GM19238 (cell line): Measurements from ENCODE around the gene NFE2L2.
"Not testable (repeated sequence)": the region's sequence is repeated elsewhere in the genome, so short reads cannot be mapped to it uniquely, and the experiment has no call there.

Source experiments
- DNase-seq: peaks from one replicate; pipeline ENCODE4 v3.0.0; 2011; ENCODE audit warnings: low spot score; ENCODE audit not compliant: insufficient read length

The NFE2L2 gene

DNA sequence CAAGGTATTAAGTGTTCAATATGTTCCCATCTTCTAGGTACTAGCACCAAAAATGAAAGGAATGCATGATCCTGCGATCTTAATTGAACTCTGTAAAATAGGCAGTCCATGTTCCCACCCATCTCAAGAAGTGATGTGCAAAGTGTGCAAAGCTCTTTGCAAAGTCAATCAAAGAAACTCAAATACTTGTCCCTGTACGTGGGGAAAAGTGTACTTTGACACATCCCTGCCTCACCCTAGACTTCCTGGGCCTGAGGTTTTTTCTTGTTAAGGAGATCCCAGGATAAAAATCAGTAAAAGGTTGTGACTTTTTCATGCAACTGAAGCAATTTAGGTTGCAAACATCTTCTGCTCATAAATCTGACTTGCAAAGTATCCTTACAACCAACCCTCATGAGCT, 26.6 kb downstream of the NFE2L2 start:
- DNase-seq = no peak

DNA sequence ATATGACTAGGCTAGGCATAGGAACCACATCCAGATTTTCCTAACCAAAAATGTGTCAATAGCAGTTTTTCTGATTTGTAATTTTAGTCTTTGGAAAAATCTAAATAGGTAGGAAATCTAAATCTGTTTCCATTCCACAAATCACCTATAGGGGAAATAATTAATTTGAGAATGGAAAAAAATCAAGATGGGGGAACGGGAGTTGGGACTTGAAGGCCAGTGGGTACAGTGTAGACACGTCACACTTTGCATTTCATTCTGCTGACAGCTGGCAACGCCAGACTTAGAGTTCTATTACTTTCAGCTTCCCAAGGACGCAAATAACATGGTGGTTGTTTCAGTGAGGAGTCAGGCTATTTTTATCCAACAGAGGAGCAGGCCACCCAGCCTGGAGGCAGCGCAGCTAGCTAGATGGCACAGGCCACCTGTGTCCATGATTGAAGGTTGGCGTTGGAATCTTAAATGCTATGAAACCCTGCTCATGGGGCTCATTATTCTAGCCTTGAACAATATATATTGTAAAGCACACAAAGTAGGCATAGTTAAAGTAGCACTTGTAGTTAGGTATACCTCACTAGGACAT, 28.6 kb downstream of the NFE2L2 start:
- no peak for DNase-seq

DNA sequence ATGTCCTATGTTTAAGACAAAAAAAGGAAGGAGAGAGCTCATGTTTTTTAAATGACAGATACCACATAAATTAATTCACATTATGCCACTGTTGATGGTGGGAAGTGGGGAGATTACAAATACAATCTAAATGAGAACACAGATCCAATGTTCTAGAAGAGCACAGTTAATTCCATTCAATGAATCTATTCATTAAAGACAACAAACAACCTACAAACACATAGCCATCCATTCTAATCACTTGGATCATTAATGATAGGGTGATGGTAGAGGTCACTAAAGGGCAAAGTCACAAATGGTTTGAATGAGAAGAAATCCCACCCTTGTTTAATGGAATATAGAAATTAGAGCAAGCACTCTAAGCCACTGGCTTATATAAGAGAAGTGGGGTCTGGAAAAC, 30.3 kb downstream of the NFE2L2 start:
- DNase-seq = no peak

DNA sequence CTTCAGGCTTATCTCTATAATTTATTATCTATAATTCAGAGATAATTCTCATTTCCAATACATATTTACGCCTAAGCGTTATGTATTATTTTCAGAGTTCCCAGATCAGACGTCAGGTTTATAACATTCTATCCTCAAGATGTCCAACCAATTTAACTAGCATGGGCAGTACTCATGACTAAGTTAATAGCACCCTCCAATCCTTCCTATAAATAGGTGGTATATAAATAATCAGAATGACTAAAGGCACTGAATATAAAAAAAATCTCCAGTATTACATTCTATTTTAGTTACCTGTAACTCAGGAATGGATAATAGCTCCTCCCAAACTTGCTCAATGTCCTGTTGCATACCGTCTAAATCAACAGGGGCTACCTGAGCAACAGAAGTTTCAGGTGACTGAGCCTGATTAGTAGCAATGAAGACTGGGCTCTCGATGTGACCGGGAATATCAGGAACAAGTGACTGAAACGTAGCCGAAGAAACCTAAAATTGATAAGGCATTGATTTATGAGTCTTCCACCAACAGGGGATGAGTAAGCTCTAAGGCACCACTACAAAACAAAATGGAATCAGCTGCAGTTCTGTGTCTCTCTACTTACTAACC, 32.3 kb downstream of the NFE2L2 start:
- no peak for DNase-seq

DNA sequence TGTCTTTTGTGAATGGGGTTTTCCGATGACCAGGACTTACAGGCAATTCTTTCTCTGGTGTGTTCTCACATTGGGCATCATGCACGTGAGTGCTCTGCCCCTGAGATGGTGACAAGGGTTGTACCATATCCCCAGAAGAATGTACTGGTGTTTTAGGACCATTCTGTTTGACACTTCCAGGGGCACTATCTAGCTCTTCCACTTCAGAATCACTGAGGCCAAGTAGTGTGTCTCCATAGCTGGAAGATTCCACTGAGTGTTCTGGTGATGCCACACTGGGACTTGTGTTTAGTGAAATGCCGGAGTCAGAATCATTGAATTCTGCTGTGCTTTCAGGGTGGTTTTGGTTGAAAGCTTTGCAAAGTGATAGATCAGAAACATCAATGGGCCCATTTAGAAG, 33.3 kb downstream of the NFE2L2 start:
- DNase-seq = no peak

DNA sequence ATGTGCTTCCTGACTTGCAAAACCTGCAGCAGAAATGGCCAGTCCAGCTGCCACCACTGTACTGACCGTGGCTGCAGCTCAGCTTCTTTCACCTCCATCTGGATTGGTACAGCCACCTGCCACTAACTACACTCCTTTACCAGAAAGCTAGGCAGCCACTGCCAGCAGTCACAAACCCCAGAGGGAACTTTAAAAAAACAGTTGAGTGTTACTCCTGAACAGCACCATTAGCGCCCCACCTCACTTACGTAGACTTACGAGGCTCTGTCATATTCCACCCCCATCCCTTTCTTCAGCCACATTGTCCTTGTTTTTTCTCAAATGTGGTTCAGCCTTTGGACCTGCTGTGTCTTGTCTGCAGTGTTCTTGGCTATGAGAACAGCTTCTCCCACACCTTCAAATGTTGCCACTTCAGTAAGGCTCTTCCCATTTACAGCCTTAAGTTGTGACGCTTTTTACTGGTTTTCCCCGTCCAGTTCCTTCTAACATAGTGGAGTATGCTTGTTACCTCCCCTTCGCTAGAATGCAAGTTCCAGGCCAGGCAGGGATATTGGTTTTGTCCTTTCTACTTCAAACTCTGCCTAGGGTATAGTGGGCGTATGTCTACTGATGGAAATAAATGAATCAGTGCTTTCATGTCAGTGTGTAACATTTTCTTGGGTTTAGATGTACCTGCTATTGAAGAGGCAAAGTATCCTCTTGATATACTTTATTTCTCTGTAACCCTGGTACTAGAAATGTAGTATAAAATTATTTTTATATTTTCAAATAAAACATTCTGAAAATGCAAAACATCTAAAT, 34.9 kb downstream of the NFE2L2 start:
- DNase-seq = no peak

DNA sequence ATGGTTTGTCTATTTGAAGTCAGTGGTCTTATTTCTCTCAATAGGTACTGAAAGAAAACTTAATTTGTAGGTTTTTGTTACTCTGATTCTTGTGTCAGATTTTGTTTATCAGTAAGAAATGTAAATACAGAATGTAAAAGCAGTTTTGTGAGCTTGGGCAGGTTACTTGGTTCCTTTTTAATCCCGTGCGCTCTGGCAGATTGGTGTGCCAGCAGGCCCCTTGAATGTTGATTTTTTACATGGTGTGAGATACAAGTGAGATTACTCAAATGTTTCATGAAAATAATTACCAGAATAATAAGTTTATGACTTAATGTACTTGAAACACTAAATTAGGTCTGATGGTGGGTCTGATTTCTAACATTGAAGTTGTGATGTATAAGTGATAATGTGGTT, 38.6 kb downstream of the NFE2L2 start:
- no peak for DNase-seq

DNA sequence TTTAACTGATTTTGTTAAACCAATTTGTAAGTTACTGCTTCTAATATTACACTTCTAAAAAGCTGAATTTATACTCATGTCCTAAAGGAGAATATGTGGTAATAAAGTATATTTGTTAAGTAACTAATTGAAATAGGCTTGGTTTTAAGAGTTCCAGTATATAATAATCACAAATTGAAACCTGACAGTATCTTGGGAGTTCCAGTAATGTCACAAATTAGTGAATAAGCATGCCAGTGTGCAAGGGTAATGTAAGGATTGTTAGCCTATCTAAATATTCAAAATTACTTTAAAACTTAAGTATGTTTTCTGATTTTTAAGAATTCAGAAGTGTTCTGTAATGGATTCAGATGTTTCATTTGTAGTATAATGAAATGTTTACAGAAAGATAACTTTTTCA, 41.1 kb downstream of the NFE2L2 start:
- not testable (repeated sequence) for DNase-seq

DNA sequence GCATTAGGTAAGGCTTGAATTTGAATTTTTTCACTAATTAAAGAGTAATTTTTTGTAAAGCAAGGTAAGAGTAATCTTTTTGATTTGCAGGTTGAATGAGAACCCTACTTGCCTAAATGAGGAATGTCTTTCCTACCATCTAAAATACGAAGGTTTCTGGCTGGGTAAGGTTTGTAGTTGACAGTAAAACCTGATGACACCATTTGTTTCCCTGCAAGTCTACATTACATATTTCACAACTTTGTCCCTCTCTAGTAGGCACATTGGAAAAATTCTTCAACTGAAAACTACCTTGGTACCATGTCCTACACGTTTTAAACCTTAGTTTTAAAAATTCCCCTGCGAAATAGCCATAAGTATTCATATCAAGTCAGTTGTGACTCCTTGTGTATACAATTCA, 42.6 kb downstream of the NFE2L2 start:
- no peak for DNase-seq

DNA sequence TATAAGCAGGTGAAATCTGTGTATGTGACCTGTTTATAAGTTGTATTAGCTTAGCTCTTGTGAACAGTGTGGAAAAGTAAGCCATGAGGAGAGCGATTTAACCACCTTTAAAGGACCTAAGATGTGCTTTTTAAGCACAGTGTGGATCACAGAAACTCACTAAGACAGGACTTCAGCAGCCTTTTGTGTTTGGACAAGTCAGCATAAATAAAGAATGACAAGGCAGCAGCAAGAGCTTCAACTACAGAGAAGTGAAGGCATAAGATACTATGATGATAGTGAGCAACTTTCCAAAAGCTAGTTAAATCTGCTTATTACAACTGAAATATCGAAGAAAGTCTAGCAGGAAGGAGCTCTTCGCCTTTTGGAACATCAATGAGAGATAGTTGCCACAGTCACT, 43.0 kb downstream of the NFE2L2 start:
- no peak for DNase-seq

DNA sequence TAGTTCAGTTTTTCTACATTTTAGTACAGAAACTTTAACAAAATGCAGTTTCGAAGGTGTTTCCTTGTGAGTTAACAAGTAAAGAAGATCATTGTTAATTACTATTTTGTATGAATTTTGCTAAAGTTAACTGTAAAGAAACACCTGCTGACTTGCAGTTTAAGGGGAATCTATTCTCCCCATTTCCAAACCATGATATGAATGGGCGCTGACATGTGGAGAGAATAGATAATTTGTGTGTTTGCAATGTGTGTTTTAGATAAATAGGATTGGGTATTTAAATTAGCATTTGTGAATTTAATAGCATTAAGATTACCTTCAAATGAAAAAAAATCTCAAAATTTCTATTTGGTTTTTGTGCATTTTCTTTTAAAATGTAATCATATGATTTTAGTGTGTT, 44.7 kb downstream of the NFE2L2 start:
- not testable (repeated sequence) for DNase-seq

DNA sequence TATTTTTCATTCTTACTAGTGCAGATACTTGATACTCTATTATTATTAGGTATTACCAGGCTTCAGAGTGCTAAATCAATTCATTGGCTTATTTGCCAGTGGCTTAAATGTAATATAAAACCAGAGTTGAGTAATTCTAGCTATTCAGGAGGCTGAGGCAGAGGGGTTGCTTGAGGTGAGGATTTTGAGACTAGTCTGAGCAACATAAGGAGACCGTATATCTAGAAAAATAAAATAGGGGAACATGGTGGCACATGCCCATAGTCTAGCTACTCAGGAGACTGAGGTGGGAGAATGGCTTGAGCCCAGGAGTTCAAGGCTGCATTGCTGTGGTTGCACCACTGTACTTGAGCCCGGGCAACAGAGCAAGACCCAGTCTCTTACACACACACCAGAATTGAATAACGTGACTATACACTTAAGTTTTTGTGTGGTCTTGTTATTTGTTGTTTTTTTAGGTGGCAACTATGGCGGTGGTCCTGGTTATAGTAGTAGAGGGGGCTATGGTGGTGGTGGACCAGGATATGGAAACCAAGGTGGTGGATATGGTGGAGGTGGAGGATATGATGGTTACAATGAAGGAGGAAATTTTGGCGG, 47.2 kb downstream of the NFE2L2 start:
- DNase-seq = no peak

DNA sequence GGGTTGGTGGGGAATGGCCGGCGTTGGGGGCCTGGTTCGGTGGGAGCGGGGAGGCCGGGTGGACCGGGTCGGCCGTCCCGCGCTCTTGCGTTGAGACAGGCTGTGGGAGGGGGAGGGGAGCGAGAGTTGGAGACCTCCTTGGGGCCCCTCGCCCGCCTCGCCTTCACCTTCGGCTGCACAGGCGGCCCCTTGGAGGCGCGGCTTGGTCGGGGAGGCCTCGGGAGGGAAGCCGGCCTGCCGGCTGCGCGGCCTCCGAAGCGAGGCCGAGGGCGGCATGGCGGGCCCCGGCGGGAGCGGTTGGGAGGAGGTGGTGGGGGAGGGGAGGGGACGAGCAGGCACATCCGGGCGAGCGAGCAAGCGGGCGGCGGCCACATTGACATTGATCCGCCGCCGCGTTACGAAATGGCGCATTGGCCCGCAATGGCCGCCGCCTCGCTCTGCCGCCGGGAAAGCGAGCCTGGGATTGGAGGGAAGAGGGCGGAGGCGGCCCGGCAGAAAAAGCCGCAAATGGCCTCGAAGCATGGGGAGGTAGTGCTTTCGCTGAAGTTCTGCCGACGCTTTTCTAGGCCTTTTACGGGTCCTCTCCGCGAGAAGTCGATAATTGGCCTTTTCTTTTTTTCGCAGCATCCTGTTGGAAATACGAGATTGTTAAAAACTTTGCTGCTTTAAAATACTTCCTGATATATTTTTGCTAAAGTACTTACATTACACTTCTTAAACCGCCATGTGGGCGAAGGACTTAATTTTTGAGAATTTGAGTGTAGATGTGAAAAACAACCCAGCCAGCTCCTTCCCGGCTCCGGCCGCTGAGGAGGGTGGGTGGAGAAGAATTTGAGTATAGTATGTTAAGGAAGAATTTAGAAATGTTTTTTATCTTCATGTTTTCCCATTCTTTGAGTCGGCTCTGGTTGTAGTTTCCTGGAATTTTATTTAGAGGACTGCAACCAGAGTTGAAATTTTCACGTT, 51.4 kb downstream of the NFE2L2 start:
- peak; percentile 64 for DNase-seq

DNA sequence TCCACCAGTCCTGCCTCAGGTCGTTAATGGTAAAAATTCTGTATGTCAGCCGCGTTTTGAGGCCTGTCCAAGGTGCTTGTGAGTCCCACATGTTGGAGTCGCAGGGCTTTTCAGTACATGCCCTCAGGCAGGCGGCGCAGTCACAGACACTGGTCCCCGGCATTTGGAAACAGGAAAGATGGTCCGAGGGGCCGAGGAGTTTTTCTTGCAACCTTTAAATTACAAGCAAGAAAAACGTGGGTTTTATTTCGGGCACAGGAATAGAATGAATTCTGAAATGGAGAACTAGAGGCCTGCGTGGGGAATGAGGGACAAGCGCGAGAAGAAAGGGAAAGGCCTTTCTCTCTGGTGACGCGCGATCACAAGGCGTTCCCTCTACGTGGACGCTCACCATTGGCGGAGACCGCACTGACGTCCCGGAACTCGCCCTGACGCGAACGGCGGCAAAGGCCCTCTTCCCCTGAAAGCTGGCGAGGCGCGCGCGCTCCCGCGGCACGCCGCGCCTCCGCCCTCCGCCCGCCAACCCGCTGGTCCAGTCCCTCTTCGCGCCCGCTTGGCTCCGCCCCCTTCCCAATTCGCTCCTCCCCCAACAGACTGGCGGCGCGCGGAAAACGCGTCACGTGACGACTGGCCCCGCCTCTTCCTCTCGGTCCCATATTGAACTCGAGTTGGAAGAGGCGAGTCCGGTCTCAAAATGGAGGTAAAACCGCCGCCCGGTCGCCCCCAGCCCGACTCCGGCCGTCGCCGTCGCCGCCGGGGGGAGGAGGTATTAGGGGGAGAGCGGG, 52.2 kb downstream of the NFE2L2 start, which contains the start of gene HNRNPA3:
HNRNPA3 (plus strand) TSS at position 689 of the 785 bp plus-strand sequence; CDS start at position 695, 6 bp downstream.
- DNase-seq = peak; percentile 93

DNA sequence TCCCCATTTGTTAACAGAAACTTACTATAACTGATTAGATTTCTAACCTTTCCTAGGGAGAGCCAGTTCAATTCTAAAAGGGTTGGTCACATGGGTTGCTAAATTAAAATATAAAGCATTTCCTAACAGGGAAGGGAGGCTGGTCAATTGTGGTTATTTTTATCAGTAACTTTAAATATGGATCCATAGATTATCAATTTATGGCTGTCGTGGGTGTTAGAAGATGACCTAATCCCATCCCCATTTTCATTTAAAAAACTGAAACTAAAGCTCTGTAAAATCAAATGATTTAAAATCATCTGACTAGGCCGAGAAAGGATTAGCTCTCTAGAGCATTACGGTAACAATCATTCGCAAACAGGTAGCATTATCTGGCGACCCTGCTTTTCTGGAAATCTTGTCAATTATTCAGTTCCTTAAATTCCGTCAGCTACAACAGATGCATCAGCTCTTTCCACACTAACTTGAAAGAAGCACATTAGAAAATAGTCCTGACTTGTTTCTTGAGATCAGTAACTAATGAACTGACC, 52.9 kb downstream of the NFE2L2 start:
- DNase-seq = no peak

DNA sequence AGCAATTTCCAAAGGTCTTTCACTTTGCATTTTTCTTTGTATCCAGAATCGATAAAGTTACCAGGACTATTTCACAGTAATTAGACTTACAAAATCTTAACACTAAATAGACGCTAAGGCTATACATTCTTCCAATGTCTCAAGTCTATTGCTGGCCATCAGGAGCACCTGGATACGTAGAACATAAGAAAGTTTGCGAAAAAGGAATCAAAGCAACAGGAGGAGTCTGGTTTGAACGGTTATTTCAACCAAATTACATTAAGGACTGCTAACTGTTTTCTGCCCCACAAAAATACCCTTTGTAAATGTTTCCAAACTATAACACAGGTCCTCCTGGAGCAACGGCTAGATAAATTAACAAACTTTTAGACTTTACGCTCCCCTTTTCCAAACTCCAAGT, 53.4 kb downstream of the NFE2L2 start:
- DNase-seq = no peak

DNA sequence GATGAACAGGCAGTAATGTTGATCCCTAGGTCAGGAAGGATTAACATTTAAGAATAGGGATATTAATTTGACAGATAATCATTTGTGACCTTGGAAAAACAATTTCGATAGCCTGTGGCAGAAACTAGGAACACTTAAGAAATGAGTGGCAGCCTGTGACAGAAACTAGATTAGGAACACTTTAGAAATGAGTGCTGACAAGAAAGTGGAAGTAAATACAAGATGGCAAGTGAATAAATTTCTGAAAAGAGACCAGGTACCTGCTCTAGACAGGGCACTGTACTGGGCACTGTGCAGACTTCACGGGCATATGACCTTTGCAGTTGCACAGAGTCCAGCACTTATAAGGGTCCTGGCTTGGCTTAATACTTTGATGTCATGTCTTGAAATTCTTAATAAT, 57.4 kb downstream of the NFE2L2 start:
- DNase-seq = peak; percentile 23

DNA sequence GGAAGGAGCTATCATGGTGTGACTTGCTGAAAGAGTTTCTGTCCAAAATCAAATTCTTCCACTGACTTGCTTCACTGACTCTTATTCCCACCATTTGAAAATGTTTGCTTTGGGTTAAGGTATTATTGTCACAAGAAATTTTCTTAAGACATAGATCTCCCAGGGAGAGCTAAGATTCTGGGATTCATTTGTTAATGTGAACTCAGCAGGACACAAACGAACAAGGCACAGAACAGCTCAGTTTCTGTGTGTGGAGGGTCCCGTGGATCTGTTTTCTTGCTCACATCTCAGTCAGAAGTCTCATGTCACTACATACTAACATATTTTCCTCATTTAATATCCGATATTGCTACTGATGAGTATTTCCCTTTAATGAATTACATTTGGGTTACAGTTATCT, 60.1 kb downstream of the NFE2L2 start:
- no peak for DNase-seq

DNA sequence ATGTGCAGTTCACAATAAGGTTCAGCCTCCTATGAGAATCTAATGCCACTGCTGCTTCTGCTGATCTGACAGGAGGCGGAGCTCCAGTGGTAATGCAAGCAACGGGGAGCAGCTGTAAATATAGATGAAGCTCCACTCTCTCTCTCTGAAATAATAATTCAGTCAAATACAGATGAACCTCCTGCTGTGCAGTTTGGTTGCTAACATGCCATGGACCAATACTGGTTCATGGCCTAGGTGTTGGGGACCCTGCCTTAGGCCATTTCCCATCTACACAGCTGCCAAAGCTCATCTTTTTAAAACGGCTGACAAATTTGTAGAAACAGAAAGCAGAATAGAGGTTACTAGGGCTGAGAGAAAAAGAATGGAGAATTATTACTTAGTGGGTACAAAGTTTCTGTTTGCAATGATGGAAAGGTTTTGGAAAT, 62.6 kb downstream of the NFE2L2 start:
- no peak for DNase-seq

DNA sequence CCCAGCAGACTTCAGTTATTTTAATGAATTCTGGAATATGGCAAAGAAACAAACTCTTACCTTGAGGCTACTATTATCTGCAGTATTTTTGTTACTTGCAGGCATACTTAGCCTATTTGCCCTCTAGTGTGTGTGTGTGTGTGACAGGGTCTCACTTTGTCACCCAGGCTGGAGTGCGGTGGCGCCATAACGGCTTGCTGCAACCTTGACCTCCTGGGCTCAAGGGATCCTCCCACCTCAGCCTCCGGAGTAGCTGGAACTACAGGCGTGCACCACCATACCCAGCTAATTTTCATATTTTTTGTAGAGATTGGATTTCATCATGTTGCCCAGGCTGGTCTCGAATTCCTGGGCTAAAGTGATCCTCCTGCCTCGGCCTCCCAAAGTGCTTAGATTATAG, 64.1 kb downstream of the NFE2L2 start:
- DNase-seq = not testable (repeated sequence)
